Loucy (cell line): ENCODE data around the gene NFKB2.

Source experiments
- EZH2phosphoT487 ChIP-seq: fragments of 200-600 bp; IDR thresholded peaks from 2 replicates; pipeline ENCODE4 v1.6.1; 2018; ENCODE audit warnings: antibody characterized with exemption, mild to moderate bottlenecking, moderate library complexity, borderline replicate concordance
- TF ChIP-seq, protein P1 (sequence below): fragments of 200-600 bp; sonication (generic); conservative IDR thresholded peaks from 2 replicates; pipeline ENCODE4 v1.5.1; 2014; ENCODE audit warnings: mild to moderate bottlenecking, antibody characterized with exemption, low read length

DNA sequence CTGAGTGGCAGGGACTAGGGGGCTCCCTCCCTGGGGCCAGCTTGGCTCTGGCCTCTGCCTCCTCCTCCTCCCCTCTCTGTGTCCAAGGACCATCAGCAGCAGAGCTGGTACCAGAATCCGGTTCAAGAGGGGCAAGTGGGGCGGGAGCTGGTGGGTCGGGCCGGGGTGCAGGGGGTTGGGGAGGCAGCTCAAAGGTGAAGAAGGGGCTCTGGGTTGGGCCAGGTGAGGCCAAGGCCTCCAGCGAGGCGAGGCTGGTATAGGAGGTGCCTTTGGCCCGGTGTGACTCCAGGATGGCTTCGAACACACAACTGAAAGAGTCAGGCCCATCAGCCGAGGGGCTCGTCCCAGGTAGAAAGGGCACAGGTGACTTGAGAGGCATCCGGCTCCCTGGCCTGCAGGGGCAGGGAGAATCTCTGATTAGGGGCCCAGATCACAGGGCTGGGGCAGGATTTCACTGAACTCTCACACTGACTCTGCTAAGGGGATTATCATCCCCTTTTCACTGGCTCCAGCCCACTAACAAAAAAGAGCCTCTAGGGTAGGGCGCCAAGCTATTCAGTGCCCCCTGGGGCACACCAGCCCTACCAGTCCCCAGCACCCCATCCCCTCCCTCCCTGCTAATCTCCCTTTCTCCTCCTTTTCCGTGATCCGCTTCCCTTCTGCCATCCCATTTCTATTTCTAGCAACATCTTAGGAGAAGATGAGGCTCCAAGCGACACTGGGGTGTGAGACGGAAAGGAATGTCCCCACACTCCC lies 18.5 kb downstream of the NFKB2 start:
- TF ChIP-seq, protein P1, sequence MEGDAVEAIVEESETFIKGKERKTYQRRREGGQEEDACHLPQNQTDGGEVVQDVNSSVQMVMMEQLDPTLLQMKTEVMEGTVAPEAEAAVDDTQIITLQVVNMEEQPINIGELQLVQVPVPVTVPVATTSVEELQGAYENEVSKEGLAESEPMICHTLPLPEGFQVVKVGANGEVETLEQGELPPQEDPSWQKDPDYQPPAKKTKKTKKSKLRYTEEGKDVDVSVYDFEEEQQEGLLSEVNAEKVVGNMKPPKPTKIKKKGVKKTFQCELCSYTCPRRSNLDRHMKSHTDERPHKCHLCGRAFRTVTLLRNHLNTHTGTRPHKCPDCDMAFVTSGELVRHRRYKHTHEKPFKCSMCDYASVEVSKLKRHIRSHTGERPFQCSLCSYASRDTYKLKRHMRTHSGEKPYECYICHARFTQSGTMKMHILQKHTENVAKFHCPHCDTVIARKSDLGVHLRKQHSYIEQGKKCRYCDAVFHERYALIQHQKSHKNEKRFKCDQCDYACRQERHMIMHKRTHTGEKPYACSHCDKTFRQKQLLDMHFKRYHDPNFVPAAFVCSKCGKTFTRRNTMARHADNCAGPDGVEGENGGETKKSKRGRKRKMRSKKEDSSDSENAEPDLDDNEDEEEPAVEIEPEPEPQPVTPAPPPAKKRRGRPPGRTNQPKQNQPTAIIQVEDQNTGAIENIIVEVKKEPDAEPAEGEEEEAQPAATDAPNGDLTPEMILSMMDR = no peak
- TF ChIP-seq EZH2phosphoT487 = no peak
